ENCODE measurements around the gene B4GAT1.

DNA sequence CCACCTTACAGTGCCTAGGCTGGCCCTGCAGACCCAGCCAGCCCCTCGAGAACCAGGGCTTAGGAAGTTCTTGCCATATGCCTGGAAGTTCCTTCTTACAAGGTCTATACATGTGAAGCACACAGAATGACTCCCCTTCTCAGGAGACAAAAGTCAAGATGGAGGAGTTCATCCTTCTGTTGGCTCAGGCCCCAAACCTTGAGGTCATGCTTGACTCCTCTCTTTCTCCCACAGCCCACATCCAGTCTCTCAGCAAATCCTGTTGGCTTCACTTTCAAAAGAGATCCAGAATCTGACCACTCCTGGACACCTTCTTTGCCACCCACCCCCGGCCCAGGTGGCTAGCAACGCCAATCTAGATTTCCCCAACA is 28.8 kb downstream of the B4GAT1 start:
- TF ChIP-seq, protein P1, sequence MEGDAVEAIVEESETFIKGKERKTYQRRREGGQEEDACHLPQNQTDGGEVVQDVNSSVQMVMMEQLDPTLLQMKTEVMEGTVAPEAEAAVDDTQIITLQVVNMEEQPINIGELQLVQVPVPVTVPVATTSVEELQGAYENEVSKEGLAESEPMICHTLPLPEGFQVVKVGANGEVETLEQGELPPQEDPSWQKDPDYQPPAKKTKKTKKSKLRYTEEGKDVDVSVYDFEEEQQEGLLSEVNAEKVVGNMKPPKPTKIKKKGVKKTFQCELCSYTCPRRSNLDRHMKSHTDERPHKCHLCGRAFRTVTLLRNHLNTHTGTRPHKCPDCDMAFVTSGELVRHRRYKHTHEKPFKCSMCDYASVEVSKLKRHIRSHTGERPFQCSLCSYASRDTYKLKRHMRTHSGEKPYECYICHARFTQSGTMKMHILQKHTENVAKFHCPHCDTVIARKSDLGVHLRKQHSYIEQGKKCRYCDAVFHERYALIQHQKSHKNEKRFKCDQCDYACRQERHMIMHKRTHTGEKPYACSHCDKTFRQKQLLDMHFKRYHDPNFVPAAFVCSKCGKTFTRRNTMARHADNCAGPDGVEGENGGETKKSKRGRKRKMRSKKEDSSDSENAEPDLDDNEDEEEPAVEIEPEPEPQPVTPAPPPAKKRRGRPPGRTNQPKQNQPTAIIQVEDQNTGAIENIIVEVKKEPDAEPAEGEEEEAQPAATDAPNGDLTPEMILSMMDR (conservative IDR thresholded peaks at IDR 0.05), result no peak
- TF ChIP-seq EZH2 (IDR thresholded peaks at IDR 0.05; ENCODE audit: low read depth), result no peak
